SKM-1 (cell line): ENCODE measurements around the gene NR2E1.

Experiments used
- DNase-seq: peaks from one replicate; lab custom pipeline; 2025; ENCODE audit not compliant: unreplicated experiment; lab: John Stamatoyannopoulos, UW

NR2E1 gene

DNA sequence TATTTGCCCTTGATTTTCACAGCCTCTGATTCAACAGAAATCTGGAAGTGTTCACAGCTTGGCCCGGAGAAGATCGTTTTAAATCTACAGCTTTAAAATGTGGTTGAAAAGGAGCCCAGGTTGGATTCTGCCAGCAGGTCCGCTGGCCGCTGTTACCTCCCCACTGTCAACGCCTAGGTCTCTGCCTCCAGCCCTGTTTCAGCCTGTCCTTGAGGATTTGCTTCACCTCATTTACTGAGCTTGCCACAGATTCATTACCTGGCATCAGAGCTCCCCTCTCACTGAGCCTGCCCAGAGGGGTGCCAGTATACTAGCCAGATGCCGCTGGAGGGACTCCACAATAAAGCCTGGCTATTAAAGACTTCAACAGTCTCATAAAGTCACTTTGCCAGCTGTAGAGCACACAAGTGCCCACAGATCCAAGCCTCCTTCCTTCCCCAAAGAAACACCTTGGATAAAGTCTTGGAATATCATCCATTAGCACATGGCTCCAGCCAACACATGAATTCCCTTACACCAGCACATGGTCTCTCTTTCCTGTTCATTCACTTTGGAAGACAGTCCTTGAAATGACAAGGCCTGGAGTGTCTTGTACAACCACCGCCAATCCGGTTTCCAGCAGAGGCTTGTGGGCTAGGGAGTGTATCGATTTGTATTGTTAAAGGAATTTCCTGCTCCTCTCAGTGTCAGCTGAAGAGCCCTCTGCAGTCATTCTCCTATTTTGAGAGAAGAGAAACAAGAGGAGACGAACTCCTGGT lies 9.5 kb upstream of the NR2E1 start:
- DNase-seq = no peak

DNA sequence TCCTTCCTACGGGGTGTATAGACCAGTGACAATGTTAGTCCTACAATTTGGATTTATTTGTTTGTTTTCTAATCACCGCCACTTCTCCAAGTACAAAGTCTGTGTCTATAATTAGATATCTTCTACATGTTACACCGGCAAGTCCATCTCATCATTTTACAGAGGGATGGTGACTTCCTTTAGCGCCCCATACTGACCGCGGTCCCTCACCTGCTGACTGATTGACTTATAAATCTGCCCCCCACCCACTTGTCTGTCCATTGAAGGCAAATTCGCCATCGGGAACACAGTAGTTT lies 8.9 kb upstream of the NR2E1 start:
- no peak for DNase-seq

GRCh38 chr6:108157234-108157980 lies 8.4 kb upstream of the NR2E1 start:
- DNase-seq = no peak

GRCh38 chr6:108157981-108158525 lies 7.8 kb upstream of the NR2E1 start:
- DNase-seq = no peak

GRCh38 chr6:108159981-108160380 lies 5.8 kb upstream of the NR2E1 start:
- no peak for DNase-seq

DNA sequence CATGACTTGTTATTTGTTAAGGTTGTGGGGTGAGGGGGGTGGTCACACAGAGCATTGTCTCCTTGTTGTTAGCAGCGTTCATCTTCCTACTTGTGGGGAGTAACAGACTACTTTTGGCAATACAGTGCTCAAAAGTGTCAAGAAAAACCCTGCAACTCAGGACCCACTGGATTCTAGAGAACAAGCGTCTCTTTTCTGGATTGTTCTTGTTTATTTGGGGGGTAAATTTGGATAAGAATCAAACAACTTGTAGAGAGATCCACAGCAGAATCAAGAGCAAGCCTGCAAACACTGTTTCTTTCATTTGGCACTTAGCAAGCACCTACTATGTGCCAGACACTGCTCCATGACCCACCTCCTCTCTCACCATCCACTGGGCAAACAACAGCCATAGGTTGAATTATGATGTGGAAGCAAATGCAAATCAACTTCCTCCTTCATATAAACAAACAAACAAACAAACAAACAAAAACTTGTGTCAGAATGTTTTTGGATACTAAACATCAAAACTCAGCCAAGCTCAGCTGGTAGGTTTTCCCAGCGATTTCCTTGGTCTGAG lies 4.0 kb upstream of the NR2E1 start:
- DNase-seq = no peak

DNA sequence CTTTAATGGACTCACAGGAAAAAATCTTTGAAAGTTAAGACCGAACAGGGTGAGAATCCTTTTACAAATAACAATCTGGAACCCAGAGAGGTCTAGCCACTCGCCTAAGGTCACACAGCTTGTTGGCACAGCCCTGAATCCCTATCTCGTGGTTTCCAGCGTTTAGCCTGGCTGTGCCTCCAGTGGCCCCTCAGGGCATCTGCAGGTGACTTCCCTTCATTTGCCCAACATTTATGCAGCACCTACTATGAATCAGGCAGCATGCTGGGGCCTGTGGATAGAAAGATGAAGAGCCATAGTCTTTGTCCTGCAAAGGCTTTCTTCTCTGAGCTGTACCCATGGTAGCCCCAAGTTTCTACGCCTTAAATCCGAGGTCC lies 2.6 kb upstream of the NR2E1 start:
- DNase-seq = no peak

GRCh38 chr6:108163644-108164542 lies 1.9 kb upstream of the NR2E1 start:
- DNase-seq = no peak

DNA sequence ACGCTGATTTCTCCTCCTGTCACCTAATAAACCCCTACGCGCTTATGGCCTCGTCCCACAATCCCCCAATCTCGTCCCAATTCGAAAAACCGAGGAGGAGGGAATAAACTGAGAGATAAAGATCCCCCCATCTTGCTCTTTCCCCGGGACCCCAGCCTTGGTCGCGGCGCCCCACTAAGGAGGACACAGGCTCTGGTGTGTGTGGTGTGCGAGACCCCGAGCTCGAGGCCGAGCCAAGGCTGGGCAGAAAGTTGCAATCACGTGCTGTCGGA lies 1.3 kb upstream of the NR2E1 start:
- DNase-seq = no peak

DNA sequence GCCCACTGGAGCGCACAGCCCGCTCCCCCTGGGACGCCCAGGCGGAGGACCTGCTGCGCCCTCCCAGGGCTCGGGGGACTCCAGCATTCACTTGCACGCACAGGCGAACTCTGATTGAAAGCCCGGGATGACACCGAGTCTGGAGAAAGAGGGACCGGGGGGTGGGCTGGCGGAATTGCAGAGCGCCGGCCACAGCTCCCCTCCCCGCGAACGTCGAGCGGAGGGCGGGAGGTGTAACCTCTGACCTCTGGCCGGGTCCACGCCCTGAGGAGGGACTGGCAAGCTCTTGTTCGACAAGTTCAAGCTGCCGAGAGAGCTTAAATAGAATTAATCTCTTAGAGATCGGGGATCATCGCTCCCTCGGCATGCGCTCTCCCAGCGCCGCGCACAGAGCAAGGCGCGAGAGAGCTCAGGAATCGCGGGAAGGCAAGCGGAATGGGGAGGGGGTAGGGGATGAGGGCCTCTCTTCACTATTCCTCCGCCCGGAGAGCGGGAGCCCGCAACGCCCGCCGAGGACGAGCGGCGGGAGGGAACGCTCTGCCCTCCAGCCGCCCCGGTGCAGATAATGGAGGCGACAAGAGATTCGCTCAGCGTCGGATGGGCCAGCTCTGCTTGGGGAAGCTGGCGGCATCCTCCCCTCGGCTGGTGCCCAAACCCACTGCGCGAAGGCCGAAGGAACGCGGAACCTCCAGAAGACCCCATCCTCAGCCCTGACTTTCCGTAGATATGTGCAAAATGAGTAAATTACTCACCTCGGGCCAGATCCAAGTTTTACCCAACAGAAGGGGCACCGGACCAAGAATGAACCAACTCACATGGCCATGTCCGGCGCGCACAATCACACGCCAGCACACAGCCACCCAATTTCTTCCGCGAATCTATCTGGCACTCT lies 761 bp upstream of the NR2E1 start:
- DNase-seq = no peak

GRCh38 chr6:108166664-108167448 lies 1.0 kb downstream of the NR2E1 start:
- no peak for DNase-seq

DNA sequence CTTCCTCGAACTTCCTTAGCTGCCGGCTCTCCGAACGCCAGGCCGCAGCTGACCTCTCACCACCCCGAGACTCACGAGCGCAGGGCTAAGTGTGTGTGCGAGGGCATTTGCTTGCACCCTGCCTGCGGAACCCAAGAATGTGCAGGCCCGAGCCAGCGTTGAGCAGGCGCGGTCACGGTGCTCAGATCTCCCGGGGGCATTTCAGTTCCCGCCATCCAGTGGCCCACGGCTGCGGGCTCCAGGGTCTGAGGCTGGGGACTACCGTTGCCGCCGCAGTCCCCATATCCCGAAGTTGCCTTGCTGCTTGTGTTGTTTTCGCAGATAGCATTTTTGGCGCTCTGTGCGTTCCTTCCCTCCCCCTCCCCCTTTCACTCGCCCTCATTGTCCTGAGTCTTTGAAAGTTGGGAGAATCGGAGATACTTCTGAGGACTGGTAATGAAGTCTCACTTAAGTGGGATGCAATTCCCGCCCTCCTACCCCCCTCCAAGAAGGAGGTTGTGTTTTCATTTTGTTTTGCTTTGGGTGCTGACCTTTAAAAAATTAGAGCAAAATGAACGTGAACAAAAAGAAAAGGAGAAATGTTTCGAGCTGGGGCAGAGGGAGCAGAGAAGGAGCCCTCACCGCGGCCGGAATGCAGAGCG lies 1.7 kb downstream of the NR2E1 start:
- no peak for DNase-seq

DNA sequence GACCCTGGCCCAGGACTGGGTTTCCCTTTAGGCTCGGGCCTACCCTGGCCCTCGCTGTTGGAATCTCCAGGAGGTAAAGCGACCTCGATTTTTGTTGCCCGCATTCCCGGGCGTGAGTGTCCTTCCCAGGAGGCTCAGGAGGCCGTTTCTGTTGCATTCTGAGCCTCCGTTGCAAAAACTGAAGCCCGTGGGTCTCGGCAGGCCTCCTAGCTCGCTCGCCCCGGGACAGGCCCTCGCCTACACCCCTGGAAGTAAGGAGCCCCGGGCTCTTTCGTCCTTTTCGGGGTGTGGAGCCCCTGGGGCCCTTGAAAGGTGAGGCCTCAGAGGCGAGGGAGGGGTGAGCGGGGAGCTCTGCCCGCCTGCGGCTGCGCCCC lies 2.3 kb downstream of the NR2E1 start:
- no peak for DNase-seq

DNA sequence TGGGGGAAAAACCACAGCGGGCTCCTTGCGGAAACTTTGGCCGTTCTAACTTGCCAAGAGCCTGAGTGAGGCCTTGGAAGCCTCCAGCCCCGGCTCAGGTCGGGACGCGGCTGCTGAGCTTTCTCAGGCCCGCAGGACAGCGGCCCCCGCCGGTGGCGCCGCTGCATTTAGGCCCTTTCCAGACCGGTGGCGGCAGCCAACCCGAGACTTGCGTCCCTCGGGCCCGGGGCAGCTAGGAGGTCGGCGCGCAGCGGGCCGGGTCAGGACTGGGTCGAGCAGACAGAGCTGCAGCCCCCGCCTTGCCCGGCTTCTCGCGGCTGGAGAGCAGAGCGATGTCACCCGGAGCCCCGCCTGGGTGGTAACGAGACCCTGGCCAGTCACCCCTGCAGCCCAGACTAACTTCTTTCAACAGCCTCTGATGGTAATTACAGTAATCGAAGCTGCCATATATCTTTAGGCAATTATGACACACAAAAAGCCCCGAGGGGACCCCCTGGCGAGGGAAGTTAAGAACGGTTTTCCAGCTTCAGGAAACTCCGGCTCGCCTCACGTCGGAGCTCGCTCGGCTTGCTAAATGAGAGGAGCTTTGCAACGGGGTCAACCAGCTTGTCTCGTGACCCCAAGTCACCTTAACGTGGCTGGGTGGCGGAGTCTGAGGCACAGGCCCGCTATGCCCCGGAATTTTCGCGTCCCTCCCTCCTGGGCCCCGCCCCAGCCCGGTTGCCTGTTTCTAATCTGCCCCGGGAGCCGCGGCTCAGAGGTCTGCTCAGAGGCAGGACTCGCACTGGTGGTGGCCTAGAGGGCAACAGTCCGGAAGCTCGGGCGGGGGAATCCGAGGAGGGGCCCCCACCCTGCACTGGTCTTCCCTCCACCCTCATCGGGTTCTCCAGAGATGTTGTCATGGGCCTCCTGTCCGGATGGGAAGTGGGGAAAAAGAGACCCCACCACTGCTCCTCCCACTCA lies 3.0 kb downstream of the NR2E1 start:
- DNase-seq = no peak

DNA sequence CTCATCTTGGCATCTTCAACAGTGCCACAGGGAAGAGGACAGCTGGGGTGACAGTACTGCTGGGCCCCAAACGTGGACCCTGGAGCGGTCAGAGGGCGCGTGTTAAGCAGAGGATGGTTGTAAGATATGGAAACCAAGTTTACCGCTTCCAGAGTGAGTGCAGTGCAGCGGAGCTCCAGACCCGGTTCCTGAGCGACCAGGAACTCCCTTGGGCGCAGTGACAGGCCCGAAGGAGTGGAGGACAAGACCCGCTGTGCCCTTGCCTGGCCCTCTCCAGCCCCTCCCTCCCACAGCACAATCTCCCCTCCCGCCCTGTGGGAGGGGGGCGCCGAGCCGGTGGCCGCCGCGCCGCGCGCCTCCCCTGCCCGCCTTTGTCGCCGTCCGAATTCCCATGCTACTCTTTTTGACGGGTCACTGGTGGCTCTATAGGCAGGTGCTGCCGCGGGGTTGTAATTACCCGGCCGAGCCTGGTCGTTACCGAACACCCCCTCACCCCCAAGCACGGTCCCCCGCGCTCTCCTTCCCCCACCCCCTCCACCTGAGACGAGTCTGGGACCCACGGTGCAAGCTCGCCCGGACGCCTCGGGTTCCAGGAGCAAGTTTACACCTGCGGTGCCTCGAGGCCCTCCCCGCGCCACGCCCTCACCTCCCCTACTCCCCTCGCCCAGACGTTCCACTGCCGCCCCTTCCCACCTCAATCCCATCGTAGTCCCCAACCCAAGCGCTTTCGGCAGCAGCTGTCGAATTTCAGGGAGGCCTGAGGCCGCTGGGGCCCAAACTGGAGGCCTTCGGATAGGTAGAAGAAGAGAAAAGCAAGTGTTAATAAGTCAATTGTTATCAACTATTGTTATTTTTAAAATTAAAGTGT lies 3.9 kb downstream of the NR2E1 start:
- DNase-seq = no peak

DNA sequence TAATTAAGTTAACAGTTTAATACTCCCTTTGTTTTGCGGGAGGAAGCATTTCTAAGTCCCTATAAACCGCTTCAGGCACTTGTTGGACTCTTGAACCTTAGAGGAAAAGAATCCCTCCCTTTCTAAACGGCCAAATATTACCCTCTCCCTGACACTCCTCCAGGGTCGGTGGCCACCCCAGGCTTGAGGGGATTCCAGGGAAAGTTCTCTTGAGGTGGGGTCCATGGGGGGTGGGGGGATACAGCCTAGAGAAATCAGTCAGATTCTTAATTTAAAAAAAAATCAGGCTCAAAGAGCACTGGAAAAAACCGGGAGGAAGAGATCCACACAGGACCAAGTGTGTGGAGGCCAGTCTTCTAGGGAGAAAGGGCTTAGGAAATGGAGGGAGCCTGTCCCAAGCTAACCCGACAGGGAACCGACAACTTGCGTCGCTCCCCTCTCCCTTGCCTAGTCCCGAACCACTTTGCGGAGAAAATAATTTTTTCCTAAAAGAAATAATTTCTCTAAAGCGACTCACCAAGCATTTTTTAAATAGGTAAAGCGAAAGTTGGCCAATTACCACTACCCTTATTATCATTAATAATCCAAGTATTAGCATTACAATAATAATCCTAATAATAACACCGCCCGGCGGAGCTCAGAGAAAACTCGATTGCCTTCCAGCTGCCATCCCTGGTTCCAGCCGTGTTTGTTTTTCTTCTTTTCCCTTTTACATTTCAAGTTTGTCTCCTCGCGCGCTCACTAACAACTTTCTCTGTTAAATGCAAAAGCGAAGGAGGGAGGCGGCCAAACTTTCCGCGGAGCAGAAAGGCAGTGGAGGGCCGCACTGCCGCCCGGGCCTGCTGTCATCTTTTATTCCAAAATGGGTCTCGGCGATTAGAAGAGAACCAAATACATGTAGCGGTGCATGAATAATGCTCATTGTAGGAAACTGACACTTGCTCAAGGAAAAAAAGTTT lies 4.8 kb downstream of the NR2E1 start:
- no peak for DNase-seq
